Superior temporal gyrus (tissue), 1 donor: ENCODE measurements around the gene LIPN.
A peak's percentile ranks its signal among the peaks of the same experiment; 100 is the strongest.

Source experiments
- DNase-seq: peaks from one replicate; pipeline ENCODE4 v3.0.0-alpha.2; 2016; ENCODE audit errors: extremely low spot score

LIPN gene

DNA sequence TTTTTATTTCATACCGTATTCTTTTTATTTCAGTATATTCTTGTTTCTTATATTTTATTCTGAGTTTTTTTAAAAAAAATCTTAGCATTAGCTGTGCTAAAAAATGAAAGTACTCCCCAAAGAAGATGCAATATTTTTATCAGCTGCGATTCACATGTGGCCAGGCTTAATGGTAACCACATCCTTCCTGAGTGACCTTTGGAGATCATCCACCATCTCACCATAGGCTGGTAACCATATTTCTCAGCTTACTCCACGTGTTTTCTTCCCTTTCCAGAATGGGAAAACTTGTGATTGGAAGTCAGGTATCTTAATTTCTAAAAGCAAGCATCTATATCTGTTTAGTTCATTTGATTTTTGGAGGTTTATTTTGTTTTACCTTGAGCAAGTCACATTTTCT lies 23.9 kb downstream of the LIPN start:
- DNase-seq: no peak

DNA sequence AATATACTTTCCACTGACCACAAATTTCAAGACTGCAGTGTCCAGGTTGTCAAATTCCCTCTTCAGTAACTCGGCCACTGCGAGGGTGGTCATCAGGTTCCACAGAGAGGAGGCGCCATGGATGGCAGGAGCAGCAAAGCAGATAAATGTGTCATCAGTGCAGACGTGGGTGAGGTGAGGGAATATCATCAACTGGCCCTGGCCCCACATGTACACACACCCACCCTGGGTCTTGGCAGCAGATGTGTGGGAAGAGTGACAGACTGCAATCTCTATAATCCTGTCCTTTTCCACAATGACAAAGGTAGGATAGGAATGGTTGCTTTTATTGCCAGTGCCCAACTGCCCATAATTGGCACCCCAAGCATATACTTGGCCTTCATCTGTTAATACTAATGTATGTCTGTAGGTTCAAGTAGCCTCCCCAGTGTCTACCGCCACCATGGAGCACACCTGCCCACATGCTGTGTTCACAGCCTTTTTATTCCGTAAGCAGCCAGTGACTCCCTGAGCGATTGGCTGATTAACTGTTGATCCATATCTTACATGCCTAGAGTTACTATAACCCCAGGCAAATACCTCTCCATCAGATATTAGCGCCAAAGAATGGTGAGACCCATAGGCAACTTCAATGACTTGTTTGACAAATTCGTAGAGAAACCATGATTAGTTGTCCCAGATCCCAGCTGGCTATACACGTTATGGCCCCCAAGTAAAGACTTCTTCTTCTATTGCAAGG lies 26.4 kb downstream of the LIPN start:
- DNase-seq: no peak

DNA sequence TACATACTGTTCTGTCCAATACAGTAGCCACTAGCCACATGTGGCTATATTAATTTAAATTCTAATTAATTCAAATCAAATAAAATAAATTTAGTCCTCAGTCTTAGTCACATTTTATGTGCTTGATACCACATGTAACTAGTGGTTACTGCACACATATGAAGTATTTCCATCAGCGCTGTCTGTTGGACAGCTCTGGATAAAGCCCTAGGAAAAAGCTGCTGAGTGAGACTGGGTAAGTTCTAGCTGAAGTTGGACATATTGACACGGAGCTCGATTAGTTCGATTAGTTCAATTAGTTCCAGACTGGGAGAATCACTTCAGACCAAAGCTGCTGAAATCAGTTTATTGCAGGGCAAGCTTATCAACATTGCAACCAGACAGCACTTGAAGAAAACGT lies 27.6 kb downstream of the LIPN start:
- no peak for DNase-seq

DNA sequence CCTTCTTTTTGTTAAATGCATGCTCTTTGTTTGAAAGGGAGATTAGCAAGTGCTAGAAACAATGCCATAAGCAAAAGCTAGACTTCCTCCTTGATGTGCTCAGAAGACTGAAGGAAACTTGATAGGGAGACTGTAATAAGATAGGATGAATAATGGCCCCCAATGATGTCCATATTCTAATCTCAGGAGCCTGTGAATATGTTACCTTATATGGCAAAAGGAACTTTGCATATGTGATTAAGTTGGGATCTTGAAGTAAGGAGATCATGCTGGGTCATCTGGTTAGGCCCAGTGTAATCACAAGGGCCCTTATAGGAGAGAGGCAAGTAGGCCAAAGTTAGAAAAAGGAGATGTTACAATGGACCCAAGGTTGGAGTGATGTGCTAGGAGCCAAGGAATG lies 29.1 kb downstream of the LIPN start:
- DNase-seq: no peak

GRCh38 chr10:88791924-88792323 lies 32.1 kb downstream of the LIPN start:
- DNase-seq: no peak

DNA sequence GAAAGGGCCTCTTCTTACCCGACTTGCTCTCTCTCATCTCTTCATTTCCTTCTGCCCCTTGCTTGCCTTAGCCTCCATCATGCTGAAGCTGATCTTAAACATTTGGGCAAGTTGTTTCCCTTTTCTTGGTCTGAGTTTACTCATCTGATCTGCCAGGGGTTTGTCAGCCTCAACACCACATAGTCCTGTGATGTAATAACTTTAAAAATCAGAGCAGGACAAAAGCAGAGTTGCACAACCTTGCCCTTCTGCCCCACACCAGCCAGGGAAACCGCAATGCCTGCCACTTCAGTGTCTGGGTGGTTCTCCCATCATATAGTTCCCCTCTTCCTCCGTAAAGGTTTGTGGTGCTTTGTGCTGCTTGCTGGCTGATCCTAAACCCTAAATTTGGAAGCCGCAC lies 32.8 kb downstream of the LIPN start:
- DNase-seq: peak; percentile 20

- DNase-seq: no peak
Observed at GRCh38 chr10:88793712-88794299, 34.0 kb downstream of the LIPN start.

DNA sequence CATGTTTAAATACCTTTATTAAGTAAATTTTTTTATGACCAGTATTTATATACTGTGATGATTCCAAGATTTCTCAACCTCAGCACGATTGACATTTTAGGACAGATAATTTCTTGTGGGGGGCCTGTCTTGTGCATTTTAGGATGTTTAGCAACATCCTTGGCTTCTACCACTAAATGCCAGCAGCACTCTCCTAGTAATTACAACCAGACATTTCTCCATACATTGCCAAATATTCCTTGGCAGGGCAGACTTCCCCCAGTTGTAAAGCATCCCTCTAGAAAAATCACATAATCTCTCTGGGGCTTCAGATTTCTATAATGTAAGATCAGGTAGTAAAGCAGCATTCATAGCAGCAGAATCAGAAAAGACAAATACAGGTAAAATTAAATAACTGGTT lies 34.9 kb downstream of the LIPN start:
- DNase-seq: no peak

- DNase-seq: no peak
Observed at GRCh38 chr10:88800152-88801125, 40.6 kb downstream of the LIPN start.

- no peak for DNase-seq
Observed at GRCh38 chr10:88802523-88803285, 42.9 kb downstream of the LIPN start, which contains the start of gene LIPM. TSS of gene LIPM (plus strand) at chr10:88802730. CDS start at chr10:88802897, 167 bp downstream.

DNA sequence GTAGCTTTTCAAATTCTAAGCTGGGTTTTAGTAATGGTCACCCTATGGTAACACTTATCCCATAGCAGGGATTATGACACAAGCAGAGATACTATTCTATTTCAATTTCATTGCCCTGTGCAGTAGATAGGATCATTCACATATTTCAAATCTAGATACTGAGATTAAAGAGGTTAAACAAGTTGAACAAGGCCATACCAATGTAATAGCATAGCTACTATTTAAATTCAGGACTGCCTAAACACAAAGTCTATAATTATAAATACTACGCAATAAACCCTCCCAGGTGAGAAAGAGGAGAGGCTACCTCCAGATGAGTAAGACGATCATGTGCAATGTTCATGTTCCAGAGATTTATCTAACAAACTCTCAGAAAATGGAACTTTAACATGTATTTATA lies 43.8 kb downstream of the LIPN start:
- no peak for DNase-seq

DNA sequence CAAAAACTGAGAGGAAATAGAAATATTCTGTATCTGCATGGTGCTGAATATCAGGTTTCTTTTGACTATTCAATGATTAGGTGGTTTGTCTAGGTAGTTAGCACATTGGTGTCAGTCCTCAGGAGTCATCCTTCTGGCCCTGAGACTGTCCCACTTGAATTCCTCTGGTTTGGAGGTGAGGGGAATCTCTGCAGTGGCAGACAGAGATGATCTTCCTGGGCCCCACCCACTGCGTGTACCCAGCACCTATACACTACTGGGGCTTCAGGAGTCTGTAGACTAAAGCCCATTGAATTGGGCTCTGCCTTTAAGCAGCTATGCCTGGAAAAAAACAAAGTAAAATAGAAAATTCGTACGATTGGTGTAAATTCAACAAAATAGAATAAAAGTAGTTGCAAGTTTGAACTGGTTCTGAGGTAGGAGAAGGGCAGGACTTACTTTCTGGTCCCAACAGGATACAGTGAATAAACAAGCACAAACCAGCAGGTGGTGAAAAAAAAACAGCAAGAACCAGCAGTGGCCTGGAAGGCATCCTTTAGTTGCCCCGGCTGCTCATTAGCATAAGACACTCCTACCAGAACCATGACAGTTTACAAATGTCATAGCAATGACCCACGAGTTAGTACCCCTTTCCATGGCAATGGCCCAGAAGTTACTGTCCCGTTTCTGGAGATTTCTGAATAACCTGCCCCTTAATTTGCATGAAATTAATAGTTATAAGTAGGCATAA lies 44.4 kb downstream of the LIPN start:
- no peak for DNase-seq

GRCh38 chr10:88805361-88805760 lies 45.5 kb downstream of the LIPN start:
- no peak for DNase-seq

GRCh38 chr10:88805924-88806323 lies 46.1 kb downstream of the LIPN start:
- no peak for DNase-seq

DNA sequence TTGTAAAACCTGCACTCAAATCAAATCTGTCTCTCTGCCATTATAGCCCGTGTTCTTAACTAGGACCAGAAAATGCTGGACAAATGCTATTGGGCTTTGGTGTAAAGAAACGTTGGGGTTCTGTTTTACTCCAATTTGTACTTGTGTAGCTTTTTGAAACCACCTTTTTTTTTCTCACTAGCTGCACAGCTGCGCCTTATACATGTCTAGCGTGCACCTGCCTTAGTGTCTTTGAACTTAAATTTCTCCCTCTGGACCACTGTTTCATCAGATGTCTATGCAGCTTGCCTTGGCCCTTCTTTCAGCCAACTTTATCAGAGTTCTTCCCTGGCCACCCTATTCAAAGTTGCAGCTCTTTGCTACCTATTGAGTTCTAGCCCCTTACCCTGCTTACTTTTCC lies 49.8 kb downstream of the LIPN start:
- DNase-seq: no peak

- peak; percentile 61 for DNase-seq
Observed at GRCh38 chr10:88810196-88810961, 50.6 kb downstream of the LIPN start.

DNA sequence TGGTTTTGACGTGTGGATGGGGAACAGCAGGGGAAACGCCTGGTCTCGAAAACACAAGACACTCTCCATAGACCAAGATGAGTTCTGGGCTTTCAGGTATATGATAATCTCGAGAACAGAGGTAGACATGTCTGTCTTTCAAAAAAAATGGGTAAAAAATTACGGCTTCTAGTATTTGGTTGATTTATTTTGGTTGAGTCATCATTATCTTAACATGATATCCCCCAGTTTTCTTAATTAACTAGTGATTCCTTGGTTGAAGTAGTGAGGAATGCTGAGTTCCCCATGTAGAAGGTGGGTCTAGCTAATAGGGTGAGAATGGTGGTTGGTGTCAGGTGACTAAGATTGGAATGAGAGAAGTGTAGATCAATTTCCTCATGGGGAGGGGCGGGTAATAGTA lies 53.4 kb downstream of the LIPN start:
- DNase-seq: no peak

DNA sequence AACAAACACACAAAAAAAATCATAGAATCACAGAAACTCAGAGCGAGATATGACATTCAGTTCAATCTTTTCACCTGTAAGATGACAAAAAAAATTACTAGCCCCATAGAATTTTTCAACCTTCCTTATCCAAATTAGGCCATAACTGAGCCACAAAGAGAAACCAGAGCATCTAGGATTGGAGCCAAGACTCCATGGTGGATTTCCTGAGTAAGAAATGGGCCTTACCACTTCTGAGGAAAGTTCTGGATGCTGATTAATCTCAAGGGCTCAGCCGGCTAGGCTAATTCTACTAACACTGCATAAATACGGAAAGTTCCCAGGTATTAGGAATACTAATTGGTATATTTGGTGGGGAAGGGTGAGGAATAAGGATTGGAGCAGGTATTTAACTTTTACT lies 59.5 kb downstream of the LIPN start:
- DNase-seq: no peak

DNA sequence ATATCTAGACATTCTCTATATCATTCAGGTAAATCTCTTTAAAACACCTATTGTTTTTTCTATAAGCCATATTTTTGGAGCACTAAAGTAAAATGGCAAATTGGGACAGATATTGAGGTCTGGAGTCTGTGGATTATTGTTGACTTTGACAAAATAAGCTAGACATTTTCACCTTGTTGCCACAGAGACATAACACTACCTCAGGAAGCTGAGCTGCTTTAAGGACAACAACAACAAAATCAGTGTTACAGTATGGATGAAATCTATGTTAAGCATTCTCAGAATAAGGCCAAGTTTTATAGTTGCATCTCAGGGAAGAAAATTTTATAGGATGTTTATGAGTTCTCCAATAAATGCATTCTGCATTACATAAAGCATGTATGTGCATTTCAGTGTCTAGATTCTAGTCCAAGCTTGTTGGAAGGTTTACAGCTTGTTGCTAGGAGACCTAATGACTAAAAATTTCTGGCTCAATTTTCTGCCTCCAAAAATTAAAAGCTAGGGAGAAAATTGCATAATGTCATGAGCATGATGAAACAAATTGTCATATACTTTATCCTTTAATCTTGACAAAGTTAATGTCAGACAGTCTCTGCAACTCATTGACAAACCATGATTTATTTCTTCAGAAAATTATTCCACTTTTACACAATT lies 61.1 kb downstream of the LIPN start:
- DNase-seq: peak; percentile 67

- DNase-seq: no peak
Observed at GRCh38 chr10:88826388-88826787, 66.6 kb downstream of the LIPN start.
